HG02610 (cell line): ENCODE results near the gene LTF.
"Not testable (repeated sequence)": the region's sequence is repeated elsewhere in the genome, so short reads cannot be mapped to it uniquely, and the experiment has no call there.

Experiments used
- ATAC-seq: cut with Tn5 transposase; IDR thresholded peaks from one replicate; pipeline ENCODE4 v1.9.1; 2021; ENCODE audit warnings: mild to moderate bottlenecking, moderate library complexity; ENCODE audit not compliant: unreplicated experiment

LTF gene

DNA sequence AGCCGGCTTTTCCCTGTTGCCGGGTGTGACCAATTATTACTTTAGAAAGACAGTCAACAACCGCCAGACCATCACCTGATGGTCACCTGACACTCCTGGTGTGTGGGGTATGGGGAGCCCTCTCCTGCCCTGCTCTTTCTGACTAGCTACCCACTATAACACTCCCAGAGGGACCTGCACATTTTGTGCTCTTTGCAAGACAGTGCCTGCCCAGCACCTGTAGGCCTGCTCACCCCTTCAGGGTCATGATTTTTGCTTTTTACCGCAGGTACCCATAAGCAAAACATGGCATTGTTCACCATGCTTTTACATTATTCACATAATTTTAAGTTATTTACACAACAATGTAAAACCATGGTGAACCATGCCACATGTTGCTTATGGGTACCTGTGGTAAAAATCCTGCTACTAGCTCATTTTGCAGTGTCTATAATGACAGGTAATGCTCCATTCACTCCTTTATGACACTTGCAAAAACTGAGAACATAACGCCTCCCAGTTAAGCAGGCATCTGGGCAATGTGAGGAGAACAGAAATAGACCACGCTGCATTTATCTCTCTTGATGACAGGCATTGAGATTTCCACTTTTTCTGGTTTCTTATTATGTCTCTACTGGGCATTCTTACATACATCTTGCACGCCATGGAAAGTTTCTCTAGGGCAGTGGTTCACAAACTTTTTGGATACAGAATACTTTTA is 47.7 kb downstream of the LTF start:
- no peak for ATAC-seq

- no peak for ATAC-seq
Observed at GRCh38 chr3:46416125-46416810, 48.4 kb downstream of the LTF start.

- no peak for ATAC-seq
Observed at GRCh38 chr3:46414739-46415138, 50.0 kb downstream of the LTF start.

- ATAC-seq, result no peak
Observed at GRCh38 chr3:46413951-46414350, 50.8 kb downstream of the LTF start.

DNA sequence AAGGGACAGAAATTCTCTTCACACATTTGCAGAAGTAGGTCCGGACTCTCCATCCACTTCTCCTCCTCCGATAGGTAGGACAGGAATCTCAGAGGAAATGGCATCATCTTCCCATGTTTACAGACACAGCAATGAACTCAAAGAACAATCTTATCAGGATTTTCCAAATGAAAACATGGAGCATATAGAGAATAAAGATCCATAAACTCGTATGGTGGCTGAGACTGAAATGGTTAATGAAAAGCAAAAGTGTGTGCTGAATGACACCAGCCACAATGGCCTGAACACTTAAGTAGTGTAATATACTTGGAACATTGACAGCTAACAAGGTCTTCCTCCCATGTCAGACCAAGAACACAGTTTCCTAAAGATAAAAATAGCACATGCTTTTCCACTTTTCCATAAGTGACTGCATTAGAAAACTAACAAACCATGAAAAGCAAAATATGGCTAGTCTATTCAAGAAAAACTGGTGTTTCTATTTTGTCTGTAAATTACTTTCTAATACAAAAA is 51.9 kb downstream of the LTF start:
- ATAC-seq, result no peak

- ATAC-seq, result no peak
Observed at GRCh38 chr3:46411271-46411670, 53.4 kb downstream of the LTF start.

- ATAC-seq, result no peak
Observed at GRCh38 chr3:46410669-46411068, 54.0 kb downstream of the LTF start.

GRCh38 chr3:46409739-46410489 is 54.8 kb downstream of the LTF start:
- no peak for ATAC-seq

DNA sequence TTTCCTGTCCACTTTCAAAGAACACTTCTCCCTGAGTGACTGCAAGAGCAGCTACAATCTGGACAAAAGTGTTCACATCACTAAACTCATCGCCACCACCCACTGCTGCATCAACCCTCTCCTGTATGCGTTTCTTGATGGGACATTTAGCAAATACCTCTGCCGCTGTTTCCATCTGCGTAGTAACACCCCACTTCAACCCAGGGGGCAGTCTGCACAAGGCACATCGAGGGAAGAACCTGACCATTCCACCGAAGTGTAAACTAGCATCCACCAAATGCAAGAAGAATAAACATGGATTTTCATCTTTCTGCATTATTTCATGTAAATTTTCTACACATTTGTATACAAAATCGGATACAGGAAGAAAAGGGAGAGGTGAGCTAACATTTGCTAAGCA is 55.9 kb downstream of the LTF start:
- no peak for ATAC-seq

DNA sequence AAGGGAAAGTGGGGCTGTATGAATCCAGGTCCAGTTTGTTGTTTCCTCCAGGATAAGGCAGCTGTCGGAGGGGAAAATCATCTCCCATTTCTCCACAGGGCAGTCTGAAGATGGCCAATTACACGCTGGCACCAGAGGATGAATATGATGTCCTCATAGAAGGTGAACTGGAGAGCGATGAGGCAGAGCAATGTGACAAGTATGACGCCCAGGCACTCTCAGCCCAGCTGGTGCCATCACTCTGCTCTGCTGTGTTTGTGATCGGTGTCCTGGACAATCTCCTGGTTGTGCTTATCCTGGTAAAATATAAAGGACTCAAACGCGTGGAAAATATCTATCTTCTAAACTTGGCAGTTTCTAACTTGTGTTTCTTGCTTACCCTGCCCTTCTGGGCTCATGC is 56.7 kb downstream of the LTF start:
- no peak for ATAC-seq

GRCh38 chr3:46406788-46407611 is 57.7 kb downstream of the LTF start, which contains the start of the genes CCR5AS and CCRL2:
Gene CCR5AS, minus strand, starts transcription at chr3:46407066.
Gene CCRL2, plus strand, starts transcription at chr3:46407259. Its CDS starts 821 bp downstream, at chr3:46408080.
- no peak for ATAC-seq

GRCh38 chr3:46406443-46406787 is 58.3 kb downstream of the LTF start:
- no peak for ATAC-seq

GRCh38 chr3:46405301-46406019 is 59.2 kb downstream of the LTF start:
- ATAC-seq, result no peak

DNA sequence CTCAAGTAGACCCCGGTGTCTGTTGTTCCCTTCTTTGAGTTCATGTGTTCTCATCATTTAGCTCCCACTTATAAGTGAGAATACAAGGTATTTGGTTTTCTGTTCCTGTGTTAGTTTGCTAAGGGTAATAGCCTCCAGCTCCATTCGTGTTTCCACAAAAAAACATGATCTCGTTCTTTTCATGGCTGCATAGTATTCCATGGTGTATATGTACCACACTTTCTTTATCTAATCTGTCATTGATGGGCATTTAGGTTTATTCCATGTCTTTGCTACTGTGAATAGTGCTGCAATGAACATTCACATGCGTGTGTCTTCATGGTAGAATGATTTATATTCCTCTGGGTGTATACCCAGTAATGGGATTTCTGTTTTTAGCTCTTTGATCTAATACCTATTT is 61.8 kb downstream of the LTF start:
- ATAC-seq, result not testable (repeated sequence)

- no peak for ATAC-seq
Observed at GRCh38 chr3:46401579-46401978, 63.1 kb downstream of the LTF start.

- no peak for ATAC-seq
Observed at GRCh38 chr3:46400846-46401245, 63.9 kb downstream of the LTF start.

GRCh38 chr3:46400000-46400734 is 64.5 kb downstream of the LTF start:
- no peak for ATAC-seq

- no peak for ATAC-seq
Observed at GRCh38 chr3:46399557-46399956, 65.1 kb downstream of the LTF start.

- no peak for ATAC-seq
Observed at GRCh38 chr3:46399098-46399497, 65.6 kb downstream of the LTF start.
